Measurements from ENCODE around the gene DSC2. TPM values are rescaled to one million over a fixed set of nuclear protein-coding genes. Genes with fewer than 3 reads are reported as not detected.

Gene DSC2
- total RNA-seq, 1 experiment from 2014 or later: 22.7 TPM

DNA sequence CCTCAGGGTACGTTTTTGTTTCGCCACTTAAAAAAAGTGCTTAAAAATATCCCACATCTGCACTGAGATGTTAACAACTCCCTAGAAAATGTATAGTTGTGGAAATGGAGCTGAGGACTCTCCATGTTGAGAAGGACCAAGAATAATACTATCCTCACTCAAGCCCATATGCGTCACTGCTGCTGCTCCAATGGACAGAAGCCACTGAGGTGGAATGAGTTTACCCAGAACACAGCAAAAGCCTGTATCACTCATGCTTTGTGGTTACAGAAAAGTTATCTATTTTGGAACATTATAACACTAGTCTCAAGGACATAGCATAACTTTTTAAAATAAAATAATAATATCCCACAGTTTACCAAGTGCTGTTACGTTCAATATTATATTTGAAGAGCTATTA is 91.6 kb downstream of the DSC2 start:
- POLR2A ChIA-PET: no interaction called here
- H3K4me1 ChIP-seq: no peaks in the 10 kb centered on the region
- DNase-seq: no peak
- intact Hi-C loops (cut with micrococcal nuclease; ENCODE audit: unreplicated experiment): no loop called here
- CTCF ChIA-PET: no interaction called here
- Mint-ChIP-seq H3K36me3 (ENCODE audit: insufficient read depth, unreplicated experiment) (no peaks in the 10 kb centered on the region), H3K9me3 (ENCODE audit: unreplicated experiment) (no peaks in the 10 kb centered on the region), H3K27ac (ENCODE audit: unreplicated experiment) (no peak overlapping the region), H3K4me3 (ENCODE audit: unreplicated experiment) (no peak overlapping the region), H3K27me3 (ENCODE audit: insufficient read depth, unreplicated experiment) (no peaks in the 10 kb centered on the region), H3K4me1 (ENCODE audit: low read depth, unreplicated experiment) (no peaks in the 10 kb centered on the region)
- no peak overlapping the region for H3K4me3 ChIP-seq (ENCODE audit: low read depth, low read length)
- H3K36me3 ChIP-seq (ENCODE audit: control insufficient read depth, insufficient read depth, low read length): no peaks in the 10 kb centered on the region
- H3K9me3 ChIP-seq: no peaks in the 10 kb centered on the region
- no peak for TF ChIP-seq CTCF (IDR thresholded peaks at IDR 0.05; ENCODE audit: insufficient read depth in 1 of 2, low read depth in 1 of 2, low read length in 1 of 2, severe bottlenecking in 1 of 2, unreplicated experiment in 1 of 2)
- H3K27me3 ChIP-seq (replicated peaks; ENCODE audit: control insufficient read depth, insufficient read depth, low read length): no peaks in the 10 kb centered on the region
- BruUV-seq (replicated peaks): no TSS peak

Other genes starting within 250 kb of the DSC2 start
- 4.5 and 6.8 TPM in 2 replicates for gene DSC3, start 59.7 kb downstream of the DSC2 start, total RNA-seq (2022)
- 0.11 TPM in 1 of 2 replicates, not detected in the other for gene DSC1, start 60.4 kb upstream of the DSC2 start, total RNA-seq (2022)
- gene DSG1, start 215.7 kb upstream of the DSC2 start, total RNA-seq (2022): not detected in 2 replicates